Dendritic cell treated with granulocyte-macrophage colony-stimulating factor and Interleukin-4, amounts not matched to agents 40 ng/mL and 50 ng/mL, for 4 days (primary cell): ENCODE data around the gene EIF3I.
A peak's percentile ranks its signal among the peaks of the same experiment; 100 is the strongest.

Source experiments
- H3K27ac Mint-ChIP-seq: one replicate; pipeline ENCODE4 v1.8.0; 2022; ENCODE audit warnings: mild to moderate bottlenecking, mixed read lengths
- H3K27me3 Mint-ChIP-seq: one replicate; pipeline ENCODE4 v1.8.0; 2022; ENCODE audit warnings: mild to moderate bottlenecking, mixed read lengths
- H3K36me3 Mint-ChIP-seq: one replicate; pipeline ENCODE4 v1.8.0; 2022; ENCODE audit warnings: low read depth, mixed read lengths
- H3K4me1 Mint-ChIP-seq: one replicate; pipeline ENCODE4 v1.8.0; 2022; ENCODE audit warnings: low read depth, mixed read lengths
- H3K4me3 Mint-ChIP-seq: one replicate; pipeline ENCODE4 v1.8.0; 2022; ENCODE audit warnings: mild to moderate bottlenecking, moderate library complexity, mixed read lengths
- H3K9me3 Mint-ChIP-seq: one replicate; pipeline ENCODE4 v1.8.0; 2022; ENCODE audit warnings: mixed read lengths
- intact Hi-C: fragments of 100-400 bp; cut with micrococcal nuclease; formaldehyde crosslinking; loops from one replicate; pipeline ENCODE4 v1.15.0; 2022

The EIF3I gene

DNA sequence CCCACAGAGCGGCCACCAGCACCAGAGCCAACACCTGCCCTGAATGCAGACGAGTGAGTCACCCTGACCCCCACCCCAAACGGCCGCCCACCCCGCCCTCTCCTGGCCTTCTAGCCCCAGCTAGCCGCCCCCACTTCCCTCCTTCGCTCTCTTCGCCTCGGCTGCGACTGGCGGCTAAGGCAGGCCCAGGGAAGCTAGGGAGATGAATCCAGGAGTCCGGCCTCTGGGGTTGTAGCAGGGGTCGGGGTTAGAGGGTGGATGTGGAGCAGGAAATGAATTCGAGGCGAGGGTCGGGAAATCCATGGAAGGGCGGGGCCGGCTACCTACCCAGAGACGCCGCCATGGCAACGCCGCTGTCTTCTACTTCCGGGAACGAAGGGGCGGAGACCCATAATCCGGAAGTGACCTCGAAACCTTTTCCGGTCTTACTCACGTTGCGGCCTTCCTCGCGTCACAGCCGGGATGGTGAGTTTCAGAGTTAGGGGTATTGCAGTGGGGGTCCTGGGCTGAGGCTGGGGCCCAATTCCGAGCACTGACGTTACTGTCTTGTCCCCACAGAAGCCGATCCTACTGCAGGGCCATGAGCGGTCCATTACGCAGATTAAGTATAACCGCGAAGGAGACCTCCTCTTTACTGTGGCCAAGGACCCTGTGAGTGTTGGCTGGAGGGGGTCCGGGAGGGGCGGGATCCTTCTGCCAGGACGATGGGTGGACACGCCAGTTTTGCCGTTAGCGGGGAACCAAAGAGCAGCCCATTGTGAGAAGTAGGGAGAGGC lies at the start of gene EIF3I, which contains the start of gene TMEM234:
TSS of gene EIF3I (plus strand) at position 428 of the 776 bp plus-strand sequence. CDS start at position 463, 35 bp downstream.
TSS of gene TMEM234 (minus strand) at position 374 of the 776 bp plus-strand sequence. CDS start at position 343, 31 bp downstream.
- H3K4me1 Mint-ChIP-seq, result peaks cover 39% of the 10 kb centered on the region
- H3K9me3 Mint-ChIP-seq, result no peaks in the 10 kb centered on the region
- H3K4me3 Mint-ChIP-seq, result peak within 1 kb of the TSS; percentile 96
- intact Hi-C loops, result loop anchor here (2.0 kb wide), 1 partner anchor 19 kb away; no protein-coding TSS in a partner anchor
- peak within 1 kb of the TSS; percentile 95 for H3K27ac Mint-ChIP-seq
- H3K27me3 Mint-ChIP-seq, result no peaks in the 10 kb centered on the region
- peaks cover 79% of the 10 kb centered on the region for H3K36me3 Mint-ChIP-seq

DNA sequence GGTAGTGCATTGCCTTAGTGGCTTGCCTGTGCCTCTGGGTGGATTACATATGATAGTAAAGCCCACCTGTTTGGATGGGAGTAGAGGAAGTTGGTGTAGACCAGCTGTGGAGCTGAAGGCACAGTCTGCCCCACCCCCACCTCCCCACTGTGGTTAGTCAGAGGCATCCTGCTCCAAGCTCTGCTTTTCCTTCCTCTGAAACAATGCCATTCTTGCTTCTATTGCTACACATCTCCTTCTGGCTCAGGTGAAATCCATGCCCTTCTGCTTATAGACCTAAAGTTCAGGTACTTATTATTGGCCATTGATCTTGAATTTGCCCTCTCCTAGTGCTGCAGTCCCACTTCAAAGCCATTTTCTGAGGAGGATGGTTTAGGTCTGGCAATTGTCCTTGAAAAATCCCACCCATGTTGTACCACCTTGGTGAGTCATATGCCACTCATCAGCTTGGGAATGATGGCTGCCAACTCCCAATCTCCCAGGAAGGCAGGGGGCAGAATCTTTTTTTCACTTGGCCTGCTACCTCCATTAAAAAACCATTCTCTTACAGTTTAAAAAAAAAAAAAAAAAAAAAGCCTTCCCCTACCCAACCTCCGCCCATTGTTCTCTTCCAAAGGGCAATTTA lies 49.5 kb upstream of the EIF3I start:
- Mint-ChIP-seq H3K4me3 (no peak overlapping the region), H3K9me3 (no peaks in the 10 kb centered on the region), H3K27ac (no peak overlapping the region), H3K4me1 (no peaks in the 10 kb centered on the region), H3K36me3 (peaks cover 71% of the 10 kb centered on the region), H3K27me3 (no peaks in the 10 kb centered on the region)
- intact Hi-C loops, result no loop called here

DNA sequence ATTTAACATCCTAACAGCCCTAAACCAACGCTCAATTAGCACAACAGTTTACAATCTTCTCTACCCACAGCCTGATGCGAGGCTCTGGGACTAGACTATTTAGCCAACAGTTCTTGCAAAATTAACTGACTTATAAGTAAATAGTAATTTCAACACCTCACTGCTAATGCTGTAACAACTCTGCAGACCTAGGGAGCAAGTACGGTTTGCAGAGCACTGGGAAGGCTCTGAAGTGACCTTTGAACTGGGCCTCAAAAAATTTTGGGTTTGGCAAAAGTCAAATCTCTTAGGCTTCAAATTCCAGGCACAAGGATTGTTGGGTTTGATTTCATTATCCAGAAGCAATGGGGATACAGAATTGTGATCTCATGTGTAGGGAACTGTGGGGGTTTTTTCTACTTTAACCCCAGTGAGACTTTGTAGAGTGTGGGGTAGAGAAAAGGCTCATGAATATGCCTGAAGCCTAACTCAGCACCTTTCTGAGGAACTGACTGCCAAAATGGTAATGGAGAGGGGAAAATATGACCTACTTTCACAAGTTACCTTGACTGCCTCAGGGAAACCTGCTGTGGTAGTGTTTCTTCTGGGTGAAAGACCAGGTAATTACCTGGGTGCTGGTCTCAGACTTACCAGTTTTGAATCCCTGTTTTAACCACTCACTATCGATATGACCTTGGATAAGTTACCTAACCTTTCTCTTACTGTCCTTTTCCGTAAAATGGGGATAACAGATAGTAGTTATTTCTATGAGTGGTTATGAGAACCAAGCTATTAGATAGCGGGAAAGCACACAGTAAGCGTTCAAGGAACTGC lies 43.6 kb upstream of the EIF3I start:
- intact Hi-C loops, result loop anchor here (2.0 kb wide), 1 partner anchor 70 kb away; the partner anchor contains the start of gene KPNA6
- no peaks in the 10 kb centered on the region for H3K27me3 Mint-ChIP-seq
- peaks cover 58% of the 10 kb centered on the region for H3K36me3 Mint-ChIP-seq
- H3K27ac Mint-ChIP-seq, result peak overlapping the region; percentile 99
- peak overlapping the region; percentile 90 for H3K4me3 Mint-ChIP-seq
- H3K9me3 Mint-ChIP-seq, result no peaks in the 10 kb centered on the region
- peaks cover 37% of the 10 kb centered on the region for H3K4me1 Mint-ChIP-seq

DNA sequence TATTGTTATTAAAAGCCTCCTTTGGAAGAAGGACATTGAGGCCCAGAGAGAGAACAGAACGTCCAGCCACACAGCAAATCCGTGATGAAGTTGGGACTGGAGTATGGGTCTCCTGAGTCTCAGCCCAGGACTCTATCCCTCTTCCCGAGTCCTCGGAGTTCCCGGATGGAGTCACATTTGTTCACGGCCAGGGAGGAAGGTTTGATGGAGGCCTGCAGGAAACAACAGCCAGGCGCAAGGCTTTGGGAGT lies 43.1 kb upstream of the EIF3I start:
- no peaks in the 10 kb centered on the region for H3K27me3 Mint-ChIP-seq
- peaks cover 58% of the 10 kb centered on the region for H3K36me3 Mint-ChIP-seq
- no peaks in the 10 kb centered on the region for H3K9me3 Mint-ChIP-seq
- peak overlapping the region; percentile 90 for H3K4me3 Mint-ChIP-seq
- H3K27ac Mint-ChIP-seq, result peak overlapping the region; percentile 99
- intact Hi-C loops, result loop anchor here (2.0 kb wide), 1 partner anchor 70 kb away; the partner anchor contains the start of gene KPNA6
- H3K4me1 Mint-ChIP-seq, result peaks cover 42% of the 10 kb centered on the region

DNA sequence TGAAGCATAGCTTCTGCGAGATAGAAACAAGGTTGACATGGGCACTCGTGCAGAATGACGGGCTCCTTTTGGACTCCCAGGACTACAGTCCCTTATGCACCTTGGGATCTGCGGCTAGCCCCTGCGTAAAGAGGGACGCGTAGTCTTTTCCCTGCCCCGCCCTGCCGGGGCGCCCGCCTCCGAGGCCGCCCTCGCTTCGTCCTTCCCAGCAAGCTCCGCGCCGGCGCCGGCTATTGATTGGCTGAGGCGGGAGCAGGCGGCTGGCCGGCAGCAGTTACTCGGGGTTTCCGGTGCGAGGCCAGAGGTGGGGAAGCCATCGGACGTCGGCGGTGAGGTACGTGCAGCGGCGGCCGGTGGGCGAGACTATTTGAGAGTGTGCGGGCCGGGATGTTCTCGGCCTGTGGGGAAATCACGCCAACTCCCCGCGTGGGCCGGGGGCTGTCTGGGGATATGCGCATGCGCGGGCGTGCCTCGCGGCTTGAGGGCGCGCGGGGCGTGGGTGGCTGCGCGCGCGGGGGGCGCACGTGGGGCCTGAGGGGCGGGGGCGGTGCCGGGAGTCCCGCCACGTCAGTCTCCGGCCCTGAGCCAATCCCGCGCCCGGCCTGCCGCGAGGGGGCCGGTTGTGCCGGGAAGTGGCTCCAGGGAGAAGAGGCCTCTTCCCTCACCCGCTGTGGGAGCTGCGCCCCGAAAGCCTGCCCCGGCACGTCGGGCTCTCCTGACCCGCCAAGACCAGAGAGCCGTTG lies 42.6 kb upstream of the EIF3I start, which contains the start of gene TXLNA:
TSS of gene TXLNA (plus strand) at position 233 of the 743 bp plus-strand sequence. CDS start 671 bp downstream, outside the sequence.
- peaks cover 58% of the 10 kb centered on the region for H3K36me3 Mint-ChIP-seq
- intact Hi-C loops, result loop anchor here (2.0 kb wide), 2 partner anchors 21 to 71 kb away; partner anchors contain the start of genes CCDC28B and KPNA6
- H3K27me3 Mint-ChIP-seq, result no peaks in the 10 kb centered on the region
- H3K4me1 Mint-ChIP-seq, result peaks cover 47% of the 10 kb centered on the region
- peak within 1 kb of the TSS; percentile 90 for H3K4me3 Mint-ChIP-seq
- H3K9me3 Mint-ChIP-seq, result no peaks in the 10 kb centered on the region
- H3K27ac Mint-ChIP-seq, result peak within 1 kb of the TSS; percentile 99

DNA sequence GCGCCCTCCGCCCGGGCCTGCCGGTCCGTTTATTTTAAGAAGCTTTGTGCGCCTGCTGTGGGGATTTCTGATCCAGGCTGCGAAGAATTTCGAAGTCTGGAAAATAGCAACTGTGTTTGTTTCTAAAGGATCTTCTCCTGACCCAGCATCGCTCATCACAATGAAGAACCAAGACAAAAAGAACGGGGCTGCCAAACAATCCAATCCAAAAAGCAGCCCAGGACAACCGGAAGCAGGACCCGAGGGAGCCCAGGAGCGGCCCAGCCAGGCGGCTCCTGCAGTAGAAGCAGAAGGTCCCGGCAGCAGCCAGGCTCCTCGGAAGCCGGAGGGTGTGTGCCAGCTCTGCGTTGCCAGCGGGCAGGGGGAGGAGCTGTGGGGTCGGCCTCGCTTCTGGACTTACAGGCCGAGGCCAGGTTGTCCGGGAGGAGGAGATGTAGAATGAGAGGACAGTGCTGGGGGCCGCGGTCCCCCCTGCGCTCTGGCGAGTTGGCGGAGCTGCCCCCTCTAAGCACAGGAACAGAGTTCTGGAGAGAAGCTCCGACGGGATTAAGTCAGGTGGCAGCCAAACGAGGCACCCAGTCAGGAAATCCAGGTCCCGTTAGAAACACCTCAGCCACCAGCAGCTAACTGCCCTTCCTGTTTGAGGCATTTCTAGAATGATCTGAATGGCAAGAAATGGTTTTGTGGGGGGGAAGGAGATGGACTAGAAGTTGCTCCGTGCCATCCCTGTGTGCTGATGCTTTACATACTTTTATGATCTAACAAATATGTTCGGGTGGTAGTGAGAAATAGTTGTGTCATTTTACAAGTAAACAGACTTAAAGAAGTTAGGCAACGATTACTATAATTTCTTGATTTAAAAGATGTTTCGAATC lies 41.8 kb upstream of the EIF3I start:
- intact Hi-C loops, result loop anchor here (2.0 kb wide), 1 partner anchor 20 kb away; the partner anchor contains the start of gene CCDC28B
- Mint-ChIP-seq H3K27ac (peak overlapping the region; percentile 99), H3K36me3 (peaks cover 60% of the 10 kb centered on the region), H3K4me3 (peak overlapping the region; percentile 90), H3K9me3 (no peaks in the 10 kb centered on the region), H3K27me3 (no peaks in the 10 kb centered on the region), H3K4me1 (peaks cover 52% of the 10 kb centered on the region)

DNA sequence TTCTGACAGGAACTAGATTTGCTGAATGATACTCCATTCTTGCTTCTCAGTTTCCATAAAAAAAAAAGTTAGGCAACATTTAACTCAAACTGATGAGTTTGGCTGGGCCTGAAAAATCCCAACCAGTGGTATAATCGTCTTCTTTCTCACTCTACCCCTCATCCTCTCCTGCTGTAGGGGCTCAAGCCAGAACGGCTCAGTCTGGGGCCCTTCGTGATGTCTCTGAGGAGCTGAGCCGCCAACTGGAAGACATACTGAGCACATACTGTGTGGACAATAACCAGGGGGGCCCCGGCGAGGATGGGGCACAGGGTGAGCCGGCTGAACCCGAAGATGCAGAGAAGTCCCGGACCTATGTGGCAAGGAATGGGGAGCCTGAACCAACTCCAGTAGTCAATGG lies 41.1 kb upstream of the EIF3I start:
- Mint-ChIP-seq H3K27ac (peak overlapping the region; percentile 99), H3K27me3 (no peaks in the 10 kb centered on the region), H3K4me3 (peak overlapping the region; percentile 90), H3K36me3 (peaks cover 66% of the 10 kb centered on the region), H3K4me1 (peaks cover 56% of the 10 kb centered on the region), H3K9me3 (no peaks in the 10 kb centered on the region)
- intact Hi-C loops, result loop anchor here (2.0 kb wide), 1 partner anchor 20 kb away; the partner anchor contains the start of gene CCDC28B

DNA sequence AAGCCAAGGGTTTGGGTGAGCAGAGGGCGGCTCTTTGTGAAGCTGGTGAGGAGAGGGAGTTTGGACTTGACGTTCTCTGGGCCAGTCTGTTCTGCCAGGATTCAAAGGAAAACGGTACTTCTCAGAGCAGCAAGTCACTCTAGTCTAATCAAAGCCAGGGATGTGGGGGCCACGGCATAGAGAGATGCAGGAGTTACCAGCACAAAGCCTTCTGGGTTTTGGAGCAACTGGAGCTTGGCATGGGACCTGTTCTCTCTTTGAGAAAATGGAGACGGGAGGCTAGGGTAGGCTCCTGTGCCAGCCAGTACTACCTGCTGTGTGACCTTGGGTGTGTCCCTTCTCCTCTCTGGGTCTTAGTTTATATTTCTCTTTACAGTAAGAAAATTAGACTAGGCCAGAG lies 40.6 kb upstream of the EIF3I start:
- Mint-ChIP-seq H3K9me3 (no peaks in the 10 kb centered on the region), H3K36me3 (peaks cover 71% of the 10 kb centered on the region), H3K27ac (peak overlapping the region; percentile 99), H3K4me1 (peaks cover 61% of the 10 kb centered on the region), H3K4me3 (peak overlapping the region; percentile 90), H3K27me3 (no peaks in the 10 kb centered on the region)
- intact Hi-C loops, result loop anchor here (2.0 kb wide), 1 partner anchor 19 kb away; the partner anchor contains the start of gene CCDC28B

DNA sequence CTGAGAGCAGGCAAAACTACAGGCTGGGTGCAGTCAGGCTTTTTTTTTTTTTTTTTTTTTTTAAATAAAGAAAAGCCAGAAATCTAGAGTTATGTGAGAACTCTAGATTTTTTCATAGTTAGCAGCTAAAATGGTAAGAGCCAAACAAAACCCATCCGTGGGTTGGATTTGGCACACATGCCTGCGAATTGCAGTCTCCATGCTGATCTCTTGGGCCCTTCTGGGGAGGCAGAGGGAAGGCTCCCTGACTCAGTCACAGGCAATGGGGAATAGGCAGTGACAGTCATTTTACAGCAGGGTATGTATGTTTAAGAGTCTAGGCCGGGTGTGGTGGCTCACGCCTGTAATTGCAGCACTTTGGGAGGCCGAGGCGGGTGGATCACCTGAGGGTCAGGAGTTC lies 40.1 kb upstream of the EIF3I start:
- Mint-ChIP-seq H3K4me3 (peak overlapping the region; percentile 22), H3K4me1 (peaks cover 63% of the 10 kb centered on the region), H3K27me3 (no peaks in the 10 kb centered on the region), H3K36me3 (peaks cover 76% of the 10 kb centered on the region), H3K27ac (peak overlapping the region; percentile 14), H3K9me3 (no peaks in the 10 kb centered on the region)
- intact Hi-C loops, result no loop called here

DNA sequence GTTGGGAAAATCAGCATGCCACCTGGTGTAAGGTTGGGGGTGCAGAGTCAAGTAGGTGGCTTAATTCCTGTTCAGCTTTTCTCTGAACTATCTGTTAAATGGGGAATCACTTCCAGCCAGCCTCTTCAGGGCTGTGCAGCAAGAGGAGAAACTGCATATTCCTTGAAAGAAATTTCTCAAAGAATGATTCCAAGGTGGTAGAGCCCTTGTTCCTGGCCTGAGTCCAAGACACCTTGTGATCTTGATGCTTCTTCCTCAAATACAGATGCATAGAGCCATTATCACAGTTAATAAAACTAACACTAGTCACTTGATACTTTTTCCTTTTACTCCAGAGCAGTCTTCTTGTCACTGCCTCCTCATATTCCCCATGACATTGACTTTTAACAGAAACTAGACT lies 37.6 kb upstream of the EIF3I start:
- no peaks in the 10 kb centered on the region for H3K27me3 Mint-ChIP-seq
- H3K27ac Mint-ChIP-seq, result no peak overlapping the region
- H3K4me1 Mint-ChIP-seq, result peaks cover 63% of the 10 kb centered on the region
- H3K4me3 Mint-ChIP-seq, result no peak overlapping the region
- H3K36me3 Mint-ChIP-seq, result peaks cover 99% of the 10 kb centered on the region
- no peaks in the 10 kb centered on the region for H3K9me3 Mint-ChIP-seq
- intact Hi-C loops, result no loop called here

DNA sequence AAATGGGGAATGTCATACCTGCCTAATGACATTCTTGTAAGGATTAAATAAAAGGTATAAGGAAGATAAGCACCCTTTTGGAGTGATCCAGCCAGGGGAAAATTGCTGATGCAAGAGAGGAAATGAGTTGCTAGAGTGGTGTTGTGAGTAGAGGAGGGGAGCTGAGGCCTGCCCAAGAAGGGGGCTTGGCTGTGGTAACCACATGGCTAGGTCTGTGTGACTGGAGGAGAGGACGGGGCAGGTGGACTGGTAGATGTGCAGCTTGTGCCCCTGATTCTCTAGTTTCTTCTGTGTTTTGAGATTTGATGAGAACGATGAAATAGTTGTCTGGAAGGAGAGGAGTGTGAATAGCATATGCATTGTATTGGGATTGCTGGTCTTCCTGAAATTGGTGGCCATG lies 36.1 kb upstream of the EIF3I start:
- Mint-ChIP-seq H3K4me3 (no peak overlapping the region), H3K9me3 (no peaks in the 10 kb centered on the region), H3K36me3 (peaks cover 99% of the 10 kb centered on the region), H3K27ac (no peak overlapping the region), H3K27me3 (no peaks in the 10 kb centered on the region), H3K4me1 (peaks cover 53% of the 10 kb centered on the region)
- intact Hi-C loops, result no loop called here

DNA sequence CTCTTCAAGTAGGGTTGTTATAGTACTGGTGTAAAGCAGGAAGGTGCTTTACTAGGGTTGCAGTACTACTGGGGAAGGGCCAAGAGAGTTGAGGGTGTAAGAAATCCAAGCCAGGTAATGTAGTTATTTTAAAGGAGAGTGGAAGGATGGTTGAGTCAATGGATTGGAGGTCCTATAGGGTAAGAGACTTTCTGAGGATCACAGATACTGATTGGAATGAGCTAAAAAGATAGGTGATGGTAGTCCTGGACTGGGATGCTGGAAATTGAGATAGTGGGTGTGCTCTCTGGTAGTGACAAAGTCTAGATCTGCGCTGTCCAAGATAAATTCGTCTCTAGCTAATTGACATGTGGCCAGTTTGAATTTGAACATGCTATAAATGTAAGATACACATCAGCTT lies 35.7 kb upstream of the EIF3I start:
- Mint-ChIP-seq H3K4me1 (peaks cover 49% of the 10 kb centered on the region), H3K9me3 (no peaks in the 10 kb centered on the region), H3K4me3 (no peak overlapping the region), H3K27ac (no peak overlapping the region), H3K27me3 (no peaks in the 10 kb centered on the region), H3K36me3 (peaks cover 99% of the 10 kb centered on the region)
- intact Hi-C loops, result no loop called here
